Left lung (tissue), 10 donors: ENCODE measurements around the gene LRIG1. TPM values are rescaled to one million over a fixed set of nuclear protein-coding genes. Genes with fewer than 3 reads are reported as not detected.

Source experiments
- ATAC-seq: fragments of 200-7000 bp; cut with Tn5 transposase; one replicate; pipeline ENCODE4 v1.9.1; 2020; ENCODE audit warnings: moderate library complexity
- DNase-seq, 4 donors: peaks; one replicate each; pipeline ENCODE4 v3.0.0-alpha.2; 2013 to 2020
- H3K27ac ChIP-seq, 2 donors: fragments of 200-600 bp; sonication (generic) in 1 of 2; one replicate each; pipeline versions ENCODE4 v1.5.0 to v1.8.0; 2020 to 2021
- H3K27me3 ChIP-seq, 2 donors: fragments of 200-600 bp; sonication (generic) in 1 of 2; one replicate each; pipeline versions ENCODE4 v1.5.0 to v1.8.0; 2020 to 2021
- H3K36me3 ChIP-seq, 2 donors: fragments of 200-600 bp; sonication (generic) in 1 of 2; one replicate each; pipeline versions ENCODE4 v1.5.0 to v1.8.0; 2020 to 2021
- H3K4me1 ChIP-seq, 2 donors: fragments of 200-600 bp; one replicate each; pipeline ENCODE4 v1.8.0; 2021
- H3K4me3 ChIP-seq, 2 donors: fragments of 200-600 bp; sonication (generic) in 1 of 2; one replicate each; pipeline versions ENCODE4 v1.5.0 to v1.8.0; 2020 to 2021; ENCODE audit warnings: mild to moderate bottlenecking in 1 of 2
- H3K9me3 ChIP-seq, 2 donors: fragments of 200-600 bp; sonication (generic) in 1 of 2; one replicate each; pipeline versions ENCODE4 v1.5.0 to v1.8.0; 2020 to 2021
- CTCF ChIP-seq, 2 donors: fragments of 200-600 bp; sonication (generic) in 1 of 2; IDR thresholded peaks; one replicate each; pipeline versions ENCODE4 v1.5.0 to v1.8.0; 2021; ENCODE audit warnings: antibody characterized with exemption in 2 of 2
- intact Hi-C, 2 donors: fragments of 100-400 bp; cut with DNase I; formaldehyde crosslinking; loops; one replicate each; pipeline versions ENCODE4 v1.11.2 to v1.14.2; 2022
- polyA plus RNA-seq, 6 donors: library from polyadenylated mRNA; unstranded; fragments of 120-200 nt; gene quantifications; one replicate each; pipeline ENCODE4 v1.2.1, GENCODE V29; 2013; ENCODE audit not compliant: insufficient read length in 6 of 6
- total RNA-seq, 2 donors: library from RNA; stranded (reverse); fragmentation: NEBNext Ultra II Directional; extraction: Animal tissue kit (Norgen Biotek cat#: 25700); gene quantifications; one replicate each; pipeline ENCODE4 v1.2.1, GENCODE V29; 2021
- donor health status: DM: no; HTN: yes; CAD: no.
- donor health status: DM: no; HTN: no; CAD: no.

Gene LRIG1
- total and polyA plus RNA-seq, 8 donors, result 32.6 to 42.7 (median 35.7) TPM

DNA sequence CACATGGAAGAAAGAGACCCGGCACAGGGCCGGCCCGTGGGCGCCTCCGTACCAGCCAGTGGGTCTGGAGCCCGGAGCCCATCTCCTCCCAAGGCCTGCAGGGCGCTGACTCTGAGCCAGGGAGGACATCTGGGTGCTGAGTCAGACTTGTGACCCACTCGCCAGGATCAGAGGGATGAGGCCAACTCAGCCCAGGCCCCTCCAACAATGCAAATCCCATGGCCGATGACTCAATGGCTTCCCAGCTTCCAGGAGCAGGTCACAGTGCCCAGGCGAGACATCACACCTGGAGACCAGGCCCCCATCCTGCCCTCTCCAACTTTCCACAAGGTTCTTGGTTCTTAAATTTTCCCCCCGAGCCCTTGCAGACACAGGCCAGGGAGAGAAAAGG is 95.1 kb downstream of the LRIG1 start:
- Histone ChIP-seq H3K4me1 (peaks cover 0 to 8% of the 10 kb centered on the region in 2 donors), H3K36me3 (peaks cover 0 to 75% of the 10 kb centered on the region in 2 donors), H3K4me3 (no peak overlapping the region), H3K27me3 (no peaks in the 10 kb centered on the region), H3K27ac (no peak overlapping the region), H3K9me3 (no peaks in the 10 kb centered on the region)
- ATAC-seq (no peak), DNase-seq (peak in 1 of 4 donors; percentile 50)
- intact Hi-C loops, result loop anchor here in 1 of 2 donors (10.0 kb wide), 1 partner anchor 409 kb away; no protein-coding TSS in a partner anchor
- TF ChIP-seq CTCF (IDR thresholded peaks at IDR 0.05), result no peak

- TF ChIP-seq CTCF (IDR thresholded peaks at IDR 0.05), result no peak
- Histone ChIP-seq H3K4me1 (peaks cover 0 to 8% of the 10 kb centered on the region in 2 donors), H3K36me3 (peaks cover 0 to 74% of the 10 kb centered on the region in 2 donors)
These were observed 95.7 kb downstream of the LRIG1 start for GRCh38 chr3:66404903-66405700.

DNA sequence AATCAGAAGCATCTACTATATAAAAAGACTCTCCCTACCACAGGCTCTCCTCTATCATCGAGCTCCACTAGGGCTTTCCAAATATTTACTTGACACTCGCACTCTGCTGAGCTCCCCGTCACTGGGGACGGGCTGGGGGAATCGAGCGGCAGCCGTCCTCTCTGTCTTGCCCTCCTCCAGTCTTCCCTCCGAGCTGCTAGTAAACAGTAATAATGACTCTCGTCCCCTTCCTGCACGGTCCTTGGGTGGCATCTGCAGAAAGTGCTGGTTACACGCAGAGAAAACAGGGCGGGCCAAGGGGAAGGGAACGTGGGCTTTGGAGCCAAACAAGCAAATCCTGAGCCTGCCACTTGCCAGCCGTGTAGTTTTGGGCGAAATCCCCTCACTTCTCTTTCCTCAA is 96.6 kb downstream of the LRIG1 start:
- Histone ChIP-seq H3K36me3 (peaks cover 0 to 64% of the 10 kb centered on the region in 2 donors), H3K27me3 (no peaks in the 10 kb centered on the region), H3K9me3 (no peaks in the 10 kb centered on the region), H3K4me3 (no peak overlapping the region), H3K27ac (no peak overlapping the region), H3K4me1 (peaks cover 0 to 8% of the 10 kb centered on the region in 2 donors)
- intact Hi-C loops, result loop anchor here in 1 of 2 donors (10.0 kb wide), 1 partner anchor 411 kb away; no protein-coding TSS in a partner anchor
- no peak for TF ChIP-seq CTCF (IDR thresholded peaks at IDR 0.05)
- DNase-seq (peak in 1 of 4 donors; percentile 39), ATAC-seq (no peak)

More at GRCh38 chr3:66404903-66405700, 95.7 kb downstream of the LRIG1 start:
- no peak overlapping the region for H3K27ac ChIP-seq
- H3K9me3 ChIP-seq, result no peaks in the 10 kb centered on the region
- intact Hi-C loops, result loop anchor here in 1 of 2 donors (10.0 kb wide), 1 partner anchor 410 kb away; no protein-coding TSS in a partner anchor
- no peak overlapping the region for H3K4me3 ChIP-seq
- ATAC-seq (no peak), DNase-seq (peak in 1 of 4 donors; percentile 49)
- H3K27me3 ChIP-seq, result no peaks in the 10 kb centered on the region

DNA sequence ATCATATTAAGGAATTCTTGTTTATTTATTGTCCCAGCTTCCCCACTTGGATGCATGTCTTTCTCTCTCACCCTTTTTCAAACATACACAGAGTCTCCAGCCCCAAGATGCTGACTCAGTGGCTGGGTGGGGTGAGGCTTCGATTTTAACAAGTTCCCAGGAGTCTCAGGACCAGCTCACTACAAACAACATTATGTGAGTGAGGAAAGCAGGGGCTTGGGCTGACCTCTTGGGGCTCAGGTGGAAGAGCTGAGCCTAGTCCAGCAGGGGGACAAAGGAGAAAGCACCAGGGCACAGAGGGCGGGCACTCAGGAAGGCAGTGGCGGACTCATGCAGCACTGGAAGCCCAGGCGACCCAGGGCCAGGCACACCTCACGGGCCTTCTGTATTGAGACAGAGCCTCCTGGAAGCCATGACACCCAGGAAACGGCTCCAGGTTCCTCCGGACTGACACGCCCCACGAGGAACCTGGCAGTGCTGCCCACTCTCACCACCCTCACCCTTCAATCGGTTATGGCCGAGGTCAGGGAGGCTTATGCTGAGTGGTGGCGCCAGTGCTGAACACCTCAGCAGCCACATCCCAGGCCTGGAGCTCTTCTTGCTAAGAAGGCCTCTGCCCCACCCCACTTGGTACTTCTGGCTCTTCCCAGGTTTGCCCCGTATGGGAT is 97.4 kb downstream of the LRIG1 start:
- Histone ChIP-seq H3K27ac (no peak overlapping the region), H3K4me1 (peaks cover 0 to 7% of the 10 kb centered on the region in 2 donors), H3K36me3 (peaks cover 0 to 63% of the 10 kb centered on the region in 2 donors), H3K4me3 (no peak overlapping the region), H3K27me3 (no peaks in the 10 kb centered on the region), H3K9me3 (no peaks in the 10 kb centered on the region)
- no peak for TF ChIP-seq CTCF (IDR thresholded peaks at IDR 0.05)
- peak in 1 of 4 donors; percentile 48 for DNase-seq
- intact Hi-C loops, result loop anchor here in 1 of 2 donors (10.0 kb wide), 1 partner anchor 411 kb away; no protein-coding TSS in a partner anchor
- ATAC-seq, result no peak
